GM19452 (cell line): ENCODE measurements around the gene TMEM187.

Experiments
- ATAC-seq: cut with Tn5 transposase; IDR thresholded peaks from one replicate; pipeline ENCODE4 v1.9.1; 2021; ENCODE audit not compliant: unreplicated experiment

The TMEM187 gene

GRCh38 chrX:153953892-153954557 lies 18.5 kb upstream of the TMEM187 start:
- ATAC-seq = no peak

GRCh38 chrX:153954558-153955227 lies 17.9 kb upstream of the TMEM187 start:
- ATAC-seq = no peak

GRCh38 chrX:153955228-153955732 lies 17.3 kb upstream of the TMEM187 start:
- ATAC-seq = no peak

- ATAC-seq = no peak
These were observed 16.3 kb upstream of the TMEM187 start for GRCh38 chrX:153956044-153956907.

GRCh38 chrX:153957224-153957623 lies 15.3 kb upstream of the TMEM187 start:
- no peak for ATAC-seq

- no peak for ATAC-seq
These were observed 13.9 kb upstream of the TMEM187 start for GRCh38 chrX:153958605-153959004.

- no peak for ATAC-seq
These were observed 12.9 kb upstream of the TMEM187 start for GRCh38 chrX:153959649-153960048.

DNA sequence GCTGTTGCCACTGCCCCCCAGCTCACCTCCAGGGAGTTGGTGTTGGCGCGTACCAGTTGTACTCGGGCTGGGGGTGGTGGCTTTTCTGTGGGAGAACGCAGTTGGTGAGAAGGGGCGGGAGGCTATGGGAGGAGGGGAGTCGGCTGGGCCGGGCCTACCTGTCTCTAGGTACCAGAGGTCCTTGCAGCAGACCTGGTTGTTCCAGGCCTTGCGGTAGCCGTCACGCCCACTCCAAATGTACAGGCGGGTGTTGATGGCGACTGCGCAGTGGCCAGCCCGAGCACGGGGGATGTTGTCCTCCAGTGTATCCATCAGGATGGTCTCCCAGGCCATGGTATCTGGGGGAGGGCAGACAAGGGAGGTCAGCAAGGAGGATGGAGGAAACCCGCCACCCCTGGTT lies 12.5 kb upstream of the TMEM187 start:
- no peak for ATAC-seq

DNA sequence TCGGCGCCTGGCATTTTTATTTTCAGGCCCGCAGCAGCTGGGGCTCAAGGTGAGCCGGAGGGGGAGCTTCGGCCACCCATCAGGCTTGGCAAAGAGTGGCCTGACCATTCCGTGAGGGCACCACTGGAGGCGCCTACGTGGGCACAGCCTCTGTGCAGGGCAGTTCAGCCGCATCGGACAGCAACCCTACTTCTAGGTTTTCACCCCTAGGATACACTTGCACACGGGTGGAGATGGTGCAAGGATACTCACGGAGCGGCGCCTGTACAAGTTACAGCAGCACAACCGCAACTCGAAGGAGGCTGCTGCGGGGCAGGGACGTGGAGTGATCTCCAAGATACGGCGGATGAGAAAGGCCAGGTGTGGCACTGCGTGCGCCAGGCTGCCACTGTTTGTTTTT lies 11.8 kb upstream of the TMEM187 start:
- no peak for ATAC-seq

DNA sequence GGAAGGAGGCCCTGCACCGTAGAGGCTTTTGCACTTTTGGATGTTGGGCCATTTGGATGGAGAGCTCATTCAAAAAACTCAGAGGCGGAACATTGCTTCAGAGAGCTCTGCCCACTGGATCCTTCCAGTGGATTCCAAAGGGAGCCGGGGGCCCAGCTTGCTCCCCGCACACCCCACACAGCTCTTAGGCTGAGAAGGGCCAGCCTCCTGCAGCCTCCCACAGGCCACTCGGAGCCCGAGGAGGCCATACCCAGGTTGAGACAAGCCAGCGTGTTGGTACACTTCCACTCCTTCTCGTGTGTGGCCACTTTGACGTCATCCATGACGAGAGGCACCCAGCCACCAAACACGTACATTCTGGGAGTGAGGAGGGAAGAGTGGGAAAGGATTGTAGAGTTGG lies 11.3 kb upstream of the TMEM187 start:
- ATAC-seq = no peak

GRCh38 chrX:153963546-153963945 lies 9.0 kb upstream of the TMEM187 start:
- ATAC-seq = no peak

DNA sequence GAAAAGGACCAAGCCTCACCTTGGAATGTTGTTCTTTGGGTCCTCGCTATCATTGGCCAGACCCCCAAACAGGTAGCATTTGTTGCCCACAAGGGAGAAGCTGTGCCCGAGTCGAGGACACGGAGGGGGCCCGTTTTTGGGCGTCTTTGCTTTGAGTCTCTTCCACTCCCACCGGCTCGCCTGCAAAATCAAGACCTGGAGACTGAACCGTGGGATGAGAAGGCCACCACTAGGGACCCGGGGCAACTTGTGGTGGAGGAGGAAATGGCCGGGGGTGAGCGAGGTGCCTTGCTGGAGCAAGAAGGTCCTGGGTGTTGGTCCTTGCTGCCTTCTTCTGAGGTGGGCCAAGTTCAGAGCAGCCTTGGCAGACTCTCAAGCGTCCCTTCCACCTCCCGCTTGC lies 8.4 kb upstream of the TMEM187 start:
- no peak for ATAC-seq

DNA sequence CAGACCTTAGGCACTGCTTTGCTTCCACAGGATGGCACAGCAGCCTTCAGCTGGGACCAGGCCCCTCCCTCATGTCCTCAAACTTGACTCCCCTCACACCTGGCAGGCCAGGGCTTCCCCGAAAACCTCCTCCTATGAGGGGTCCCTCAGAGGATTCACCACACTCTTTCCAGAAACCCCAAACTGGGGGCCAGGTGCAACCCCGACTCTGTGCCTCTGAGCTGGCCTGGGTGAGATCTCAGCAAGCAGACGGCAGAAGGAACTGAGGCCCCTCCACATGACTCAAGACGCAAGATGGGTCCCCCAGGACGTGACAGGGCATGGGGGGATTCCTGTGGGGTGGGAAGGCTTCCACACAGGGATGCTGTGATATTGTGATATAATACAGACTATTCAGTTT lies 7.1 kb upstream of the TMEM187 start:
- ATAC-seq = no peak

DNA sequence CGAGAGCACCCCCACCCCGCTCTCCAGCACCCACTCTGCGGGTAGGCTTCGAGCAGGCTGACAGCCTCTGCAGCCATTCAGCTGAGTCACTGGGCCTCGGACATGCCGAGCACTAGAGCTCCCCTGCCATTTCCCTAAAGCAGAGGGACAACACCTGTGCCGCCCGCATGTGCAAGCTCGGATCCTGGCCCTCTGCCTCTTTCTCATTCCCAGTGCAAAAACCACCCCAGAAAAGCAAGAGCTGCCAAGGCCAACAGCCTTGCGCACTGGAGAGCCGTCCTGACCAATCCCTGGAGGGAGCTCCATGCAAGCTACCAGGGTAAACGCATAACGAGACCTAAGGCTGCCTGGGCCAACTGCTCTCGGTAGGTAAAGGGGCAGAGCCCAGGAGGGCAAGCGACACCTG lies 6.3 kb upstream of the TMEM187 start:
- ATAC-seq = no peak

- ATAC-seq = no peak
These were observed 5.6 kb upstream of the TMEM187 start for GRCh38 chrX:153966841-153967535.

DNA sequence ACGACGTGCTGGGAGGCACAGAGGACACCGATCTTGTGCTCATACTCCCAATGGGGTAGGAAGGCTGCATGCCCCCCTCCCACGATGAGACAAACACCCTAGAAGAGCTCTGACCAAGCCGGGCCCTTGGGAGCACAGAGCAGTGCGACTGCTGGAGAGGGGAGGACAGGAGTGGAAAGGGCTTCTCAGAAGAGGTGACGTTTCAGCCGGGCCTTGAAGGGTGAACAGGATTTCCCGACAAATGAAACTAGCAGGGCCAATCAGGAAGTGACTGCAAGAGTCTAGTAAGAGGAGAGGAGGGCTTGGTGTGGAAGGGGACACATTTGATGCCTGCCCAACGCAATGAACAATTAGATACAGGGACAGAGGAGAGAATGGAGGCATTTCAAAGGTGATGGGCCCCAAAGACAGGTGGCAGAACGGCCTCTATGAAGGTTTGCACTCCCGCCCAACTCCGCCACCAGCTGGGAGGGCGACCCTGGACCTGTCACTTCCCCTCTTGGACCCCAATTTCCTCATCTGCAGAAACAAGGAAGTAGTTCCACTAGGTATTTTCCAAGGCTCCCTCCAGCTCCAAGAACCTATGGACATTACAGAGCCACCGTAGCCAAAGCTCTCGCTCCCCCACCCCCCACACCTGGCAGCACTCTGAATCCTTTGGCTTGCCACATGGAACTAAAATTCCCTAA lies 4.9 kb upstream of the TMEM187 start:
- ATAC-seq = no peak

- no peak for ATAC-seq
These were observed 4.3 kb upstream of the TMEM187 start for GRCh38 chrX:153968255-153968654.

DNA sequence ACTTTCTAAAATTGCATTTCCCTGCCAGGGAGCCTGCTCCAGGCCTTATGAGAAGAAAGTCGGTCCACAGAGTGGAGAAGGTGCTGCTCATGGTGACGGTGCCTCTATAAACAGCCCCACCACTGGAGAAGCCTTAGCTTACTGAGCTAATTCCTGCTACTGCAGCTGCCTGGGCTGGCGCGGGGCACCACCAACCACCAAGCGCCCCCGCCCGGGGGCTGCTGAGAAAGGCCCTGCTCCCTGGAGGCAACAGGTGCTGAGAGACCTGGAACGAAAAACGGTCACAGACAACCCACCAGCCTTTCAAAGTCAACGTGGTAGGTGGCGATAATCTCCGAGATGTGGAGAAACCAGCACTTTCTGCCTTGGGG lies 3.8 kb upstream of the TMEM187 start:
- ATAC-seq = no peak

DNA sequence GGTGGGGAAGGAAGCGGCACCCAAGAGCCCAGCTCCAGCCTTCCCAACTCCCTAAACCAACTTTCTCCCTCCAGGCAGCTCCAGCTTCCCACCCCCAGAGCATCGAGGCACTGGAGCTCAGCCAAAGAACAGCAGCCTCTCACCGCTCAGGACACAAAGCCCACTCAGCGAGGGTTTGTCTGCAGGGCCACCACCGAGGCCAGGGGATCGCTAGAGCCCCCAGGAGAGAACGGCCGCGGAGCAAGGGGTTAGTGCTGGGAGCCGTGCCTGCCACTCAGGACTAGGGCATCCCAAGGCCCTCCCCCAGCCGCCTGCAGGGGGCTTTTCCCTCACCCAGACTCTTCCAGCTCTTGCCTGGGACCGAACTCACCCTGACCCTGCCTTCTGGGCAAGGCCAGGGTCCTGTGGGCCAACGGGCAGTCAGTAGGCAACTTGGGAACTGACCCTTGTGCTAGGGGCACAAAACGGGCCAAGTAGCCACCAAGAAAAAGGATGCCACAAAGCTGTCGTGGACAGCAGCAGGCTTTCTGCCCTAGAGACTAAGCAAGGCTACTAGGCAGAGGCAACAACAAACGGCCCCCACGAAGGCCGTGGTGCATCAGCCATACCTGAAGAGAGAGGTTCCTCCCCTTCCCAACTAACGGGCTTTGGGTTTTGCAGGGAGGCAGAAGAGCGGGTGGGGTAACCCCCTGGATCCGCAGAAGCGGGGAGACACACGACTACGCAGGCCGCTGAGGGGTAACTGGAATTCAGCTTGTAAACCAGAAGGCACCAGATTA lies 3.2 kb upstream of the TMEM187 start:
- ATAC-seq = no peak

DNA sequence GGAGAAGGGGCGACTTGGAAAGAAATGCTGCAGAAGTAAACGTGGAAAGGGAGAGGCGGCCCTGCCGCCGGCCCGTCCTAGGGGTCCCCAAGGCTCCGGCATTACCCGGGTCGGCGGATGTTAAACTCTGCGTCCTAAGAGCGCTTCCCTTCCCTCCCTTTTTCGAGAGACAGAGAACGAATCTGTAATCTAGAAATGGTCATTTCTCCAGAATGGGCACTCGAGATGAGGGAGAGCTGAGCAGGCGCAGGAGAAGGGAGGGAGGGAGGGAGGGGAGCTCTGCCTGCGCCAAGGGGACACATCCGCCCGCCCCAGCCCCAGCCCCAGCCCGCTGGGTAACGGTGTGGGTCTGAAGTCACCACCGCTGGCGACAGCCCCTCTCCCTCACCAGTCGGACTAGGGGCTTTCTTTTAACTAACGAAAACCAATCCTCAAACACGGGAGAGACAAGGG lies 2.6 kb upstream of the TMEM187 start:
- ATAC-seq = no peak
